HEK293T (cell line): ENCODE data around the gene CCDC92B.

Experiments used
- ELF4 ChIP-seq: fragments of 450-650 bp; IDR thresholded peaks from 2 replicates; pipeline ENCODE4 v1.6.1; 2017; ENCODE audit warnings: antibody characterized with exemption
- PKNOX1 ChIP-seq: fragments of 450-650 bp; IDR thresholded peaks from 2 replicates; pipeline ENCODE4 v1.6.1; 2016

DNA sequence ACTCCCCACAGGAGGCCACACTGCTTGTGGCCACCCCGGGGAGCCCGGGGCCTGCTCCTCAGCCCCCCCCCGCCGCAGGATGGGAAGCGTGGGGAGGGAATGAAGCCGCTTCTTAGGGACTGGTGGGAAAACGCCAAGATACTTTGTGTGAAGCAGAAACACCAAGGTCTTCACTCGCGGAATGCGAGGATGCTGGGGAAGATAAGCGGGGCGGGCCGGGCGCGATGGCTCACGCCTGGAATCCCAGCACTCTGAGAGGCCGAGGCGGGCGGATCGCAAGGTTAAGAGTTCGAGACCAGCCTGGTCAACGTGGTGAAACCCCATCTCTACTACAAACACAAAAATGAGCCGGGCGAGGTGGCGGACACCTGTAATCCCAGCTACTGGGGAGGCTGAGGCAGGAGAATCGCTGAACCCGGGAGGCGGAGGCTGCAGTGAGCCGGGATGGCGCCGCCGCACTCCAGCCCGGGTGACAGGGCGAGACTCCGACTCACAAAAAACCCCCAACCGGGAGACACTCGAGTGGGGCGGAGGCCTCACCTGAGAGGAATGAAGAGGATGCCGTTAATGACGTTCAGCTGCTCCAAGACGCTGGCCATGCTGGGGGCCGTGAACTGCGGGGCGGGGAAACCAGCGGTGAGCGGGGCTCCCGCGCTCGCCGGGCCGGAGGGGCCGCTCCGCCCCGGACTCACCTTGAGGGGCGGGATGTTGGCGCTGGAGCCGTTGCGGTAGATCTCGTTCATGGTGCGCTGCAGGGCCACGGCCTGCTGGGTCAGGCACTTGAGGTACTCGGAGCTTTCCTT is 58.2 kb downstream of the CCDC92B start:
- TF ChIP-seq PKNOX1 (no peak), ELF4 (no peak)
